ENCODE data around the gene SLC6A3. TPM values are rescaled to one million over a fixed set of nuclear protein-coding genes. Genes with fewer than 3 reads are reported as not detected.

The SLC6A3 gene
- total and polyA plus RNA-seq, 2 of the 13 experiments (the other 11 are each of a cell fraction or from before 2014, with no cell fraction given) = 0.01 TPM; not detected in 1

GRCh38 chr5:1344975-1345838 lies 100.0 kb downstream of the SLC6A3 start, which contains the start of gene CLPTM1L (continued):
- TF ChIP-seq ZSCAN5A (CRISPR knock-in tag; IDR thresholded peaks at IDR 0.05; ENCODE audit: borderline replicate concordance) (peak; percentile 31; the same call in 1 of the 2 replicates), FOXP4 (CRISPR knock-in tag; IDR thresholded peaks at IDR 0.05) (no peak), ZNF335 (CRISPR knock-in tag; IDR thresholded peaks at IDR 0.05) (no peak), HCFC1 (IDR thresholded peaks at IDR 0.05; ENCODE audit: low read depth, low read length) (peak; percentile 86), SMAD1 (CRISPR knock-in tag; IDR thresholded peaks at IDR 0.05; ENCODE audit: borderline replicate concordance, low read depth) (no peak), E2F5 (CRISPR knock-in tag; conservative IDR thresholded peaks at IDR 0.05) (0 out of 2 replicates have a peak, but pooled peaks have one; percentile 35), MIER2 (CRISPR knock-in tag; IDR thresholded peaks at IDR 0.05) (no peak), ZNF574 (CRISPR knock-in tag; IDR thresholded peaks at IDR 0.05) (peak; percentile 79), GABPA (IDR thresholded peaks at IDR 0.05; ENCODE audit: low read depth, low read length) (peak; percentile 95), GABPA (CRISPR knock-in tag; IDR thresholded peaks at IDR 0.05; ENCODE audit: low read depth) (peak; percentile 84), ZBTB14 (CRISPR knock-in tag; IDR thresholded peaks at IDR 0.05) (peak; percentile 67), IKZF5 (CRISPR knock-in tag; IDR thresholded peaks at IDR 0.05) (peak; percentile 39; the same call in 1 of the 2 replicates), GFI1 (CRISPR knock-in tag; IDR thresholded peaks at IDR 0.05; ENCODE audit: borderline replicate concordance) (no peak), NFKBIZ (CRISPR knock-in tag; IDR thresholded peaks at IDR 0.05) (no peak), NR2F6 (IDR thresholded peaks at IDR 0.05) (peak; percentile 51), NR2F6 (CRISPR knock-in tag; IDR thresholded peaks at IDR 0.05) (peak; percentile 60), ZNF350 (CRISPR knock-in tag; IDR thresholded peaks at IDR 0.05; ENCODE audit: borderline replicate concordance, low read depth) (peak; percentile 56; the same call in 1 of the 2 replicates), SMARCE1 (IDR thresholded peaks at IDR 0.05; ENCODE audit: borderline replicate concordance) (no peak), SIN3A (IDR thresholded peaks at IDR 0.05; ENCODE audit: borderline replicate concordance, low read depth, low read length) (peak; percentile 71), ARNTL (CRISPR knock-in tag; IDR thresholded peaks at IDR 0.05) (peak; percentile 42; the same call in 1 of the 2 replicates)
